ENCODE measurements around the gene ZNRF2.

ZNRF2 gene

DNA sequence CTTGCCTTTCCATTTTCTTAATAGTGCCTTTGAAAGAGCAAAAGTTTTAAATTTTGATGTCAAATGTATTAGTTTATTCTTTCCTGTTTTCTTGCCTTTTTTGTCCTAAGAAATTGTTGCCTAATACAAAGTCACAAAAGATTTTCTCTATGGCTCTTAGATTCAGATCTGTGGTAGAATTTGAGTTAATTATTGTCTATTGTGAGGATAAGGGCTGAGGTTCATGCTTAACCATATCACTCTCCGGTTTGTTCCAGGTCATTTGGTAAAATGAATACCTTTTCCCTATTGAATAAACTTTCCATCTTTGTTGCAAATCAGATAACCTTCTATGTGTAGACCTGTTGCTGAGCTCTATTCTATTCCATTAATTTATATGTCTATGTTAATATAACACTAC, 98.2 kb downstream of the ZNRF2 start:
- H3K4me3 ChIP-seq (ENCODE audit: low read length): no peak overlapping the region
- no peak for DNase-seq (ENCODE audit: low read depth)
- no peak for TF ChIP-seq CTCF (conservative IDR thresholded peaks at IDR 0.05; ENCODE audit: low read depth, low read length)

DNA sequence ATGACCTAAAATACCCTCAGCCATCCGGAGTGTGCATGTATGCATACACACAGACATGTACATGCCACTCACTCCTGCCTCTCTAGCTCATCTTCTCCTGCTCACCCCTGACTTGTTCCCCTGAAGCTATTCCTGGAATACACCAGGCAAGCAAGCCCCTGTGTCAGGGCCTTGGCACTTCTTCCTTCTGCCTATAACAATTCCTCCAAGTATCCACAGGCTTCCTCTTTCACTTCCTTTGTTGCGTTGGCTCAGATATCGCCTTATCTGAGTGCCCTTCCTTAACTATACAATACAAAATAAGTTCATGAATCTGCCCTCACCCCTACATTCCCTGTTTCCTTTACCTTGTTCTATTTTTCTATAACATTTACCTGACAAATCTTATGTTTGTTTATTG, 105.4 kb downstream of the ZNRF2 start:
- no peak overlapping the region for H3K4me3 ChIP-seq (ENCODE audit: low read length)
- no peak for DNase-seq (ENCODE audit: low read depth)
- TF ChIP-seq CTCF (conservative IDR thresholded peaks at IDR 0.05; ENCODE audit: low read depth, low read length): no peak

DNA sequence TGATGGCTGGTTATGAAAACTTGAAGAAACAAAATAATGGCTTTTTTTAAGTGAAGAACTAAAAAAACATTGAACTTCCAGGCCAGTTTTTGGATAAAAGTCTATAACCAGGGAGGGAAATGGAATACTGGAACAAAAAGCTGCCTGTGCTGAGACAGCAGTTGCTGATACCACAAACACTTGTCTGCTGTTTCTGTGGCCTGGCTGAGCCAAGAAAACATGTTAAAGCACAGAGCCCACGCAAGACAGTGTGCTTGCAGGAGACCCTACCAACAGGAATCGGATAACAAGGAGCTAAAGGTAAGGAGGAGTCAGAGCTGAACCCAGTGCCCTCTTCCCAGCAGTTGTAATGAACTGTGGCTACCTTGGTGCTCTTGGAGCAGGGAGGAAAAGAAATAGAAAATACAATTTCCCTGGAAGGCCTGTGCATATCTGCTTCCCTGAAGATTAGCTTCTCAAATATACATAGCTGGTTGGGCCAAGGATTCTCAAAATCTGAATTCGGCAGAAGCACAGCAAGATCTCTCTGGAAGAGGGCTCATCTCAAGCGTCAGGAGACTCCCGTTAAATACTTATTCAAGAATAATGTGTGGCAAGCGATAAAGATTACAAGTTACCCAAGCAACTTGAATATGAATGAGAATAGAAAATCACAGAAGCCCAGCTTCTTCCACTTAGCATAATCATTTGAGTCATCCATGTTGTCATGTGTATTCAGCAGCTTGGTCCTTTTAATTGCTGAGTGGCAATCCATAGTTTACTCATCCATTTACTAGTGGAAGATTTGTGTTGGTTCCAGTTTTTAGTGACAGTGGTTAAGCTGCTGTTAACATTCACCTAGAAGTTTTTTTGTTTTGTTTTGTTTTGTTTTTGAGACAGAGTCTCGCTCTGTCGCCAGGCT, 106.6 kb downstream of the ZNRF2 start:
- TF ChIP-seq CTCF (conservative IDR thresholded peaks at IDR 0.05; ENCODE audit: low read depth, low read length): no peak
- H3K4me3 ChIP-seq (ENCODE audit: low read length): no peak overlapping the region
- no peak for DNase-seq (ENCODE audit: low read depth)

GRCh38 chr7:30391806-30392205, 107.4 kb downstream of the ZNRF2 start:
- no peak overlapping the region for H3K4me3 ChIP-seq (ENCODE audit: low read length)
- no peak for DNase-seq (ENCODE audit: low read depth)
- TF ChIP-seq CTCF (conservative IDR thresholded peaks at IDR 0.05; ENCODE audit: low read depth, low read length): no peak

DNA sequence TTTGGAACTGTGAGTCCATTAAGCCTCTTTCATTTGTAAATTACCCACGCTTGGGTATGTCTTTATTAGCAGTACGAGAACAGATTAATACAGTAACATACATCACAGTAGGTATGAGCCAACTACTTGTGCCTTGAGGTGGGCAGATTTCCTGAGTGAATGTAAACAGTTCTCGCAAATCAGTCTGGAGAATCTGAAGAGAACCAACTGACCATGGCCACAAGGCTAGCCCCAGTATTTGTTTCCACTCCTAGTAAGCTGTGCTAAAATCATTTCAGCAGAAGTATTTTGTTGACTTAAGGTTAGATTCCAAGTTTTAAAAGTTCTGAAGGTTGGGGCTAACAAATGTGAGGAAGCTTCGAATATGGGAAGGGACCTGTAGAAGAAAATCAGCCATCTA, 111.3 kb downstream of the ZNRF2 start:
- no peak for DNase-seq (ENCODE audit: low read depth)
- H3K4me3 ChIP-seq (ENCODE audit: low read length): no peak overlapping the region
- no peak for TF ChIP-seq CTCF (conservative IDR thresholded peaks at IDR 0.05; ENCODE audit: low read depth, low read length)

- peak; percentile 32 for TF ChIP-seq CTCF (conservative IDR thresholded peaks at IDR 0.05; ENCODE audit: low read depth, low read length)
- no peak for DNase-seq (ENCODE audit: low read depth)
Observed at GRCh38 chr7:30396389-30396788, 112.0 kb downstream of the ZNRF2 start.

DNA sequence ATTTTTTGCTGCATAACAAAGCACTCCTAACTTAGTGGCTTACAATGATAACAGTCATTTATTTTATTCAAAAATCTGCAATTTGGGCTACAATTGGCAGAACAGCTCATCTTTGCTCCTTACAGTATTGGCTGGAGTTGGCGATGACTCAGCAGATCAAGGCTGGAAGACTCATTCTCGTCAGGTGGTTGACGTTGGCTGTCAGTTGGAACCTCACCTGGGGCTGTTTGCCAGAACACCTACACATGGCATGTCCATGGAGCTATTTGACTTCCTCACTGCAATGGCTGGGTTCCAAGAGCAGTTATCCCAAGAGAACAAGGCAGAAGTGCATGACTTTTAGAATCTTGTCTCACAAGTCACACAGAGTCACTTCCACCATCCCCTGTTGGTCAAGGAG, 119.1 kb downstream of the ZNRF2 start:
- no peak overlapping the region for H3K4me3 ChIP-seq (ENCODE audit: low read length)
- no peak for TF ChIP-seq CTCF (conservative IDR thresholded peaks at IDR 0.05; ENCODE audit: low read depth, low read length)
- DNase-seq (ENCODE audit: low read depth): no peak

More at GRCh38 chr7:30396389-30396788, 112.0 kb downstream of the ZNRF2 start:
- no peak overlapping the region for H3K4me3 ChIP-seq (ENCODE audit: low read length)

Measured in retinal pigment epithelial cell (primary cell).